ENCODE results near the gene NUCB2. TPM values are rescaled to one million over a fixed set of nuclear protein-coding genes. Genes with fewer than 3 reads are reported as not detected.

NUCB2 gene
- total and polyA plus RNA-seq, 2 of the 13 experiments (the other 11 are each of a cell fraction or from before 2014, with no cell fraction given) = 54.2 to 82.4 TPM

GRCh38 chr11:17276236-17277023 lies at the start of gene NUCB2 (continued):
- TF ChIP-seq SNRNP70 (IDR thresholded peaks at IDR 0.05; ENCODE audit: low read depth, low read length) (no peak), RBAK (CRISPR knock-in tag; IDR thresholded peaks at IDR 0.05) (0 out of 2 replicates have a peak, but pooled peaks have one; percentile 37), ZEB1 (IDR thresholded peaks at IDR 0.05; ENCODE audit: insufficient replicate concordance, low read depth) (peak; percentile 48), NFE2L2 (IDR thresholded peaks at IDR 0.05; ENCODE audit: low read length) (no peak), HBP1 (CRISPR knock-in tag; IDR thresholded peaks at IDR 0.05; ENCODE audit: low read depth) (peak; percentile 29; the same call in 1 of the 2 replicates), MEIS1 (CRISPR knock-in tag; IDR thresholded peaks at IDR 0.05; ENCODE audit: borderline replicate concordance) (peak; percentile 85), RAD51 (IDR thresholded peaks at IDR 0.05; ENCODE audit: borderline replicate concordance) (no peak), ZNF276 (CRISPR knock-in tag; IDR thresholded peaks at IDR 0.05; ENCODE audit: low read depth) (peak; percentile 32; the same call in 1 of the 2 replicates), TRIM22 (IDR thresholded peaks at IDR 0.05) (no peak), ZNF550 (CRISPR knock-in tag; IDR thresholded peaks at IDR 0.05; ENCODE audit: borderline replicate concordance) (no peak), SAFB2 (CRISPR knock-in tag; IDR thresholded peaks at IDR 0.05; ENCODE audit: borderline replicate concordance, low read depth) (no peak; the same call in none of the 2 replicates), ZBTB2 (CRISPR knock-in tag; IDR thresholded peaks at IDR 0.05; ENCODE audit: low read depth) (no peak), NCOA1 (CRISPR knock-in tag; IDR thresholded peaks at IDR 0.05) (no peak), ZNF790 (CRISPR knock-in tag; IDR thresholded peaks at IDR 0.05; ENCODE audit: borderline replicate concordance) (no peak; the same call in 1 of the 2 replicates), RBFOX2 (IDR thresholded peaks at IDR 0.05; ENCODE audit: low read depth, low read length) (peak; percentile 81), ZSCAN31 (CRISPR knock-in tag; IDR thresholded peaks at IDR 0.05; ENCODE audit: low read depth) (no peak), ZNF33B (CRISPR knock-in tag; IDR thresholded peaks at IDR 0.05) (0 out of 2 replicates have a peak, but pooled peaks have one; percentile 48), FOXK2 (IDR thresholded peaks at IDR 0.05) (no peak), PBX2 (CRISPR knock-in tag; IDR thresholded peaks at IDR 0.05) (no peak)
